BLaER1 treated with 17β-estradiol and CSF1 and Interleukin-3, amounts not matched to agents 10 nM and 100 nM (cell line): Measurements from ENCODE around the gene TRMT1.

Source experiments
- H3K27ac ChIP-seq, 11 experiments: shearing (Covaris generic); formaldehyde crosslinking; 2 replicates each; pipeline ENCODE4 v1.8.1; 2022
- H3K27me3 ChIP-seq, 11 experiments: shearing (Covaris generic); formaldehyde crosslinking; 2 replicates each; pipeline ENCODE4 v1.8.1; 2022
- H3K36me3 ChIP-seq, 11 experiments: shearing (Covaris generic); formaldehyde crosslinking; 2 replicates each; pipeline ENCODE4 v1.8.1; 2022
- H3K4me1 ChIP-seq, 10 experiments: shearing (Covaris generic); formaldehyde crosslinking; 2 replicates each; pipeline ENCODE4 v1.8.1; 2022
- H3K4me2 ChIP-seq, 11 experiments: shearing (Covaris generic); formaldehyde crosslinking; 2 replicates each; pipeline ENCODE4 v1.8.1; 2022
- H3K4me3 ChIP-seq, 10 experiments: shearing (Covaris generic); formaldehyde crosslinking; 2 replicates each; pipeline ENCODE4 v1.8.1; 2022
- H3K9ac ChIP-seq, 11 experiments: shearing (Covaris generic); formaldehyde crosslinking; 2 replicates each; pipeline ENCODE4 v1.8.1; 2022
- H3K9me3 ChIP-seq, 11 experiments: shearing (Covaris generic); formaldehyde crosslinking; replicated peaks in 1 of 11; 2 replicates each; pipeline ENCODE4 v1.8.1; 2022
- H4K20me1 ChIP-seq, 11 experiments: shearing (Covaris generic); formaldehyde crosslinking; 2 replicates each; pipeline ENCODE4 v1.8.1; 2022
- Cebpa-rat ChIP-seq, 11 experiments: shearing (Covaris generic); IDR thresholded peaks; 2 replicates each; pipeline ENCODE4 v1.8.1; 2022

Gene TRMT1

DNA sequence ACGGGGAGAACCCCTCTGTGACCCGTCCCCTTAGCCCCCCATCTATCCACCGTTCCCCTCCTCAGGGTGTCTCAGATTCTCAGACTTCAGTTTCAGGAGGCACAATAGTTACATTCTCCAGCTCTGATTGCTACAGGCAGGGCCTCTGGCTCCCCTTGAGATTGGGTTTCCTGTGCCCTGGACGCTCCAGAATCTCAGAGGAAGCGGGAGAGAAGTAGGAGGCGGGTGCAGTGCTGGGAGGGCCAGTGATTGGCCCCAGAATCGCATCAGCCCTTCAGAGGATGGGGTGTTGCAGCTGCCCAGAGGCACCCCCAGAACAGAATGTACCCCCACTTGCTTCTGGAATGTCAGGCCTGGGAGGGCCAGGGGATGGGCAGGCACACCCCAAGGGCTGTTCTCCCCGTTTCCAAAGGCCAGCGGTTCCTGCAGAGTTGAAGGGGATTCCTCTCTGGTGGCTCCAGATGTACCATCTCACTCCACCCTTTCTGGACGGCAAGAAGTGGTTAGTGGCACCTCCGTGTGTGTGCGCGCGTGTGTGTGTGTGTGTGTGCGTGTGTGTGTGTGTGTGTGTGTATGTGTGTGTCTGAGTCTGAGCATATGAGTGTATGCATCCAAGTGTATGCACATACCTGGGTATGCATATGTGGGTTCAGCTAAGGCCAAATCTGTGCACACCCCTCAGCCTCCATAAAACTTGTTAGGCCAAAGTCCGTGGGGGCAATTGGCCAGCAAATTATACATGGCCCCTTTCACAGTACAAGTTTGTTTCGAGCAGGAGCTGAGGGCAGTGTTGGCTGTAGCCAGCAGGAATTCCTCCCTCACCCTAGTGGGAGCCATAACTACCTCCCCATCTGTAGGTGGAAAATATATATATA lies 49.4 kb downstream of the TRMT1 start:
- H3K27me3 ChIP-seq = no peaks in the 10 kb centered on the region
- no peaks in the 10 kb centered on the region for H3K9me3 ChIP-seq
- peak overlapping the region in 5 of 11 experiments; percentile 22 to 57 (median 40); a peak in 8 of 22 replicates for H3K9ac ChIP-seq
- TF ChIP-seq Cebpa-rat (IDR thresholded peaks at IDR 0.05) = no peak
- H3K4me3 ChIP-seq = no peak overlapping the region
- H3K36me3 ChIP-seq = no peaks in the 10 kb centered on the region
- H3K4me1 ChIP-seq = peaks cover 33 to 100% (median 92%) of the 10 kb centered on the region in 10 experiments
- peak overlapping the region in 7 of 11 experiments; percentile 3 to 53 (median 18); a peak in 7 of 22 replicates for H3K27ac ChIP-seq
- peaks cover 0 to 81% (median 17%) of the 10 kb centered on the region in 11 experiments; a peak in 12 of 22 replicates for H4K20me1 ChIP-seq
- peak overlapping the region; percentile 40 to 84 (median 70) for H3K4me2 ChIP-seq

DNA sequence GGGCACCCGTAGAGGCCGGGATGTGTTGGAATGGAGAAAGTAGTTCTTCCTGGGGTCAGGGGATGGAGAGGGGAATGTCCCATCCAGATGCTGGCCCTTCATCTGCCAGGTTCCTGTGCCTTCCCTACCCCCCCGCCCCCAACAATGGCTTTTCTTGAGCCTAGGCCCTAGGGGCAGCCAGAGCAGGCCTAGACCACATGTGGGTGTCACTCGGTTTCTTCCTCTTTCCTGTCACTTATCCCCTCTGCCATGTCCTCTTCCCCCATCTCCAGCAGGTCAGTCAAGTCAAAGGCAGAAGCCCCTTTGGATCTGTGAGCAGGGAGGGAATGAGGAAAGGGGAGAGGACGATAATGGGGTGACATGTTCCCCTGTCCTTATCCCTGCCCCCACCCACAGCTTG lies 50.3 kb downstream of the TRMT1 start:
- Histone ChIP-seq H3K9ac (peak overlapping the region in 5 of 11 experiments; percentile 37 to 57 (median 46); a peak in 10 of 22 replicates), H4K20me1 (peaks cover 0 to 81% (median 23%) of the 10 kb centered on the region in 11 experiments; a peak in 12 of 22 replicates), H3K27ac (peak overlapping the region in 7 of 11 experiments; percentile 29 to 53 (median 46); a peak in 13 of 22 replicates), H3K36me3 (no peaks in the 10 kb centered on the region), H3K4me2 (peak overlapping the region; percentile 40 to 74 (median 70)), H3K27me3 (no peaks in the 10 kb centered on the region), H3K4me3 (no peak overlapping the region), H3K4me1 (peaks cover 38 to 99% (median 91%) of the 10 kb centered on the region in 10 experiments), H3K9me3 (no peaks in the 10 kb centered on the region)
- no peak for TF ChIP-seq Cebpa-rat (IDR thresholded peaks at IDR 0.05)

DNA sequence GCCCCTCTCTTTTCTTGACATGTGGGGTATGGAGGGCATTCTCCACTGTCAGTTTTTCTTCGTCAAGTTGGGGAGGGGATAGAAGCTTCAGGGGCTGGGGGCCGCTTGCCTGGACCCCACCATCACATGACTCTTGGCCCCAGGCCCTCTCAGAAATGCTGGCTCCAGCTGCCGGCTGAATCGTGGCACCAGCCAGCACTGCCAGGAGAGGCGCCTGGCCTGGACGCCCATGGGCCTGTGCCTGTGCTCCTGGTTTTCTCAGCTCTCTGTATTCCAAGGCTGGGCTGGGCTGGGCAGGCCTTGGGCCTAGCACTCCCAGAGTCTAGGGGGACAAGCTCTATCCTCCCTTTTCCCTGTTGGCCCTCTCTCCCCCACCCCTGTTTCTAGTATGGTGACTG lies 52.4 kb downstream of the TRMT1 start:
- TF ChIP-seq Cebpa-rat (IDR thresholded peaks at IDR 0.05) = no peak
- Histone ChIP-seq H3K4me2 (peak overlapping the region in 3 of 11 experiments; percentile 7 to 92 (median 83); a peak in 2 of 22 replicates), H3K9me3 (no peaks in the 10 kb centered on the region), H3K27ac (no peak overlapping the region), H4K20me1 (peaks cover 0 to 80% (median 22%) of the 10 kb centered on the region in 11 experiments; a peak in 13 of 22 replicates), H3K4me3 (no peak overlapping the region), H3K36me3 (no peaks in the 10 kb centered on the region), H3K27me3 (no peaks in the 10 kb centered on the region), H3K9ac (0 out of 22 replicates have a peak overlapping the region, but pooled peaks of 3 of the 11 experiments have one; percentile 2 to 24 (median 9)), H3K4me1 (peaks cover 42 to 97% (median 88%) of the 10 kb centered on the region in 10 experiments)

DNA sequence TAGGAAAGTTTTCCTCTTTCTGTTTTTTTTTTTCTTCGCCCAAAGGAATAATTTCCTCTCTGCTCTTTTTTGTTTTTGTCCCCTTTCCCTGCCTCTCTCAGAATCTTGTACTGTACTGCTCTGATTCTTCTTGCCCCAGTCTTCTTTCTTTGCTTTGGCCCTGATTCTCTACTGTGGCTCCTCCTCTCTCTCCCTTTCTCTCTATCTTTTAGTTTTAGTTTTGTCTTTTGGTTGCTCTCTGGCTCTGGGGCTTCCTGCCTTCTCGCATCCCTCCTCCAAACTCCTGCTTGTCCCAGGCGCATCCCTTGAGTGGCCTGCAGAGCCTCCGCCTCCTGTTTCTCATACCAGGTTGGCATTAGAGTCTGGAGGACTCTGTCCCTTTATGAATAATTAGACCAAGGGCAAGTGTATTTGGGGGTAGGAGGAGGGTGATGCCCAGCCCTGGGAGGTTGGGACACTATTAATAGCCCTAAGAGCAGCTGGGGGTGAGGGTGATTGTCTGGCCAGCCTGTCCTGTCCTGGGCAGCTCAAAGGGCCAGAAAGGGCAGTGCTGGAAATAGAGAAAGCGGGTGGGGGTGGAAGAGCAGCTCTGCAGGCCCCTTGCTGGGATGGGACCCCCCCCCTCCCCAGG lies 53.0 kb downstream of the TRMT1 start:
- H3K36me3 ChIP-seq = no peaks in the 10 kb centered on the region
- peaks cover 0 to 80% (median 27%) of the 10 kb centered on the region in 11 experiments; a peak in 13 of 22 replicates for H4K20me1 ChIP-seq
- TF ChIP-seq Cebpa-rat (IDR thresholded peaks at IDR 0.05) = no peak
- H3K27ac ChIP-seq = 0 out of 22 replicates have a peak overlapping the region, but pooled peaks of 1 of the 11 experiments have one; percentile 28
- H3K4me3 ChIP-seq = no peak overlapping the region
- H3K27me3 ChIP-seq = no peaks in the 10 kb centered on the region
- no peaks in the 10 kb centered on the region for H3K9me3 ChIP-seq
- H3K9ac ChIP-seq = peak overlapping the region in 6 of 11 experiments; percentile 9 to 63 (median 36); a peak in 6 of 22 replicates
- H3K4me1 ChIP-seq = peaks cover 42 to 93% (median 83%) of the 10 kb centered on the region in 10 experiments
- peak overlapping the region in 10 of 11 experiments; percentile 3 to 98 (median 88); a peak in 16 of 22 replicates for H3K4me2 ChIP-seq

DNA sequence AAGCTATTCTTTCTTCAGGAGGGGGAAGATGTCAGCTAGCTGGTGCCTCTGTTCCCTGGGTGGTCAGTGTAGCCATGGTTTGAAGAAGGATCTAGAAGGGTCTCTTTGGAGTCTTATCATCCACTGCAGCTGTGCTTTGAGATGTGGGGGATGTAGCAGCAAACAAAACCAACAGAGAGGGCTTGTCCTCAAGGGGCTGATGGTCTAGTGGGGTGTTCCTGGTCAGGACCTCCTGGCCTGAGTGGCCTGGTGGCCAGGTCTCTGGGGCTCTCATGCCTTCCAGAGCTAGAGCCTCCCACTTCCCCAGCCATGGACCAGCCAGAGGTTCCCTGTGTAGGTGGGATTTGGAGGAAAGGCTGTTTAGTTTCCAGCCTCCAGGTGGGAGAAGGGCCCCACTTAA lies 54.2 kb downstream of the TRMT1 start:
- H3K9me3 ChIP-seq = no peaks in the 10 kb centered on the region
- peak overlapping the region in 9 of 11 experiments; percentile 21 to 98 (median 92); a peak in 16 of 22 replicates for H3K4me2 ChIP-seq
- peaks cover 0 to 86% (median 30%) of the 10 kb centered on the region in 11 experiments; a peak in 13 of 22 replicates for H4K20me1 ChIP-seq
- H3K9ac ChIP-seq = peak overlapping the region in 7 of 11 experiments; percentile 9 to 70 (median 44); a peak in 6 of 22 replicates
- H3K27me3 ChIP-seq = no peaks in the 10 kb centered on the region
- TF ChIP-seq Cebpa-rat (IDR thresholded peaks at IDR 0.05) = no peak
- no peak overlapping the region for H3K27ac ChIP-seq
- H3K4me3 ChIP-seq = no peak overlapping the region
- no peaks in the 10 kb centered on the region for H3K36me3 ChIP-seq
- peaks cover 42 to 86% (median 72%) of the 10 kb centered on the region in 10 experiments for H3K4me1 ChIP-seq

DNA sequence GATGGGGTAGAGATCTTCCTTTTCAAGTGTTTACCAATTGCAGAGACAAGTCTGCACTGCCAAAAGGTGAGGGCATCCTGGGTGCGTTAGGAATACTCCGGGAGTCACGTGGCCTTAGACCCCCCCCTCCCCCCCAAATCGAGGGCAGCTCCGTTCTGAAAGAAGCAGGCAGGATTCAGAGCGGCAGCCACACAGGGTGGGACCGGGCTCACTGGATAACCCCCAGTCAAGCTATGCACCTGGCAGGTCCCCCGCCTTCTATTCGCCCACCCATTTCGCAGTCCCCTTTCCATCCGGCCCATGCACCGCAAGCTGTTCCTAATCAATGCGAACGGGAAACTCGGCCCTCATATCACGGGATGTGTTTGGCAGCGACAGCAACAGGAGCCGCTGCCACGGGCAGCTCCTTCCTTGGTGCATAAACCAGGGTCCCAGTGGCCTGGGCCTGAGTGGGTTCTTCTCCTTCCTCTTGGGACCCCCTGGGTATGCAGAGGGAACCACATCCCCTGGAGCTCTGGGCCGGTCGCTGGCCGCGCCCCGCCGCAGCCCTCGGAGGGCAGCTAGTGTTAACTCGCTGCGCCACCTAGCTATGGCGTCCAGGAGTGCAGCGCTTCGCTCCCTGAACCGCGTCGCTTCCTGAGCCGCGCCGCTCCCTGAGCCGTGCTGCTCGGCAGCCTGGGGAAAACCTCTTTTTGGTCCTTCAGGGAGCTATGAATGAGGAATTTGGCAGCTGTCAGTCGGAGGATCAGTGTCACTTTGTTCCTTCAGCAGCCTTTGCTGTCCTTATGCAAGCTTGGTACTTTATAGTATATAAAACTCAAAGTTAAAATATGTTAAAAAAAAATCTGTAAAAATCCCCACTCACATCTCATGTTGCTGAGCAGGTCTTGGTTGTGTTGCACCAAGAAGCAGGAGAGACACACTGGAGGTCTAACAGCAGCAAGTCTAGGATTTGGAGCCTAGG lies 55.3 kb downstream of the TRMT1 start:
- Histone ChIP-seq H3K9ac (peak overlapping the region; percentile 55 to 71 (median 69); a peak in 21 of 22 replicates), H3K4me1 (peaks cover 33 to 83% (median 65%) of the 10 kb centered on the region in 10 experiments), H3K4me3 (peak overlapping the region; percentile 46 to 71 (median 58)), H3K27me3 (no peaks in the 10 kb centered on the region), H3K4me2 (peak overlapping the region; percentile 83 to 99 (median 94)), H4K20me1 (peaks cover 0 to 86% (median 40%) of the 10 kb centered on the region in 11 experiments; a peak in 13 of 22 replicates), H3K9me3 (no peaks in the 10 kb centered on the region), H3K36me3 (no peaks in the 10 kb centered on the region), H3K27ac (peak overlapping the region in 9 of 11 experiments; percentile 31 to 59 (median 48); a peak in 15 of 22 replicates)
- TF ChIP-seq Cebpa-rat (IDR thresholded peaks at IDR 0.05) = no peak

DNA sequence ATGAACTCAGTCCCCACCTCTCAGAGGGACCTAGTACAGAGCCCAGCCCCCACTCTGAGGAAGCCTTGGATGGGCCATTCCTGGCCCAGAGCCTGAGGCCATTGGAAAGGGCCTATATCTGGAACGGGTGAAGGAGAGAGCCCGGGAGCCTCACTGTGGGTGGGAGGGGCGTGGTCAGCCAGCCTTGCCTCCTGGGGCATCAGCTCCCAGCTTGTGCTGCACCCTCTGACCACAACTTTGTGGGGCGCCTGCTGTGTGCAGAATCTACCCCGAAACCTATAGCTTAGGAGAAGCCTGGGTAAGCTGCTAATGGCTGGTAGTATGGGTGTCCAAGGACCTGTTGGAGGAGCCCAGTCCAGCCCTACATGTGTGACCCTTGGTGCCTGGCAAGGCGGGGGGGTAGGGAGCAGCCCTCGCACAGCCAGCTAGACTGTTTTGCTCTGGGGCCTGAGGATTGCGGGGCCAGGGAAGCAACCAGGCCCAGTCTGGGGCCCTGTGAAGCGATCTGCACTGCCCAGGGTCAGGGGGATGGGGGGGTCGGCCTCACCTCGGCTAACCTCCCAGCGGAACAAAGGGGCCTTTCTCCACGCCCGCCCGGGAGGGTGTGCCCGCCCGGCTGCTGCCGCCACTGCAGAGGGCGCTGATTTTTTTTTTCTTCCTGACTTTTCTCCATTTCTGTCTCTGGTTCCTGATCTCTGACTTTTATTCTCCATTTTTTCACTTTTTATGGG lies 56.1 kb downstream of the TRMT1 start:
- H3K4me2 ChIP-seq = peak overlapping the region; percentile 83 to 99 (median 94)
- no peaks in the 10 kb centered on the region for H3K27me3 ChIP-seq
- H4K20me1 ChIP-seq = peaks cover 0 to 92% (median 48%) of the 10 kb centered on the region in 11 experiments; a peak in 13 of 22 replicates

More for the DNA sequence above, 56.1 kb downstream of the TRMT1 start:
- H3K4me1 ChIP-seq = peaks cover 25 to 83% (median 65%) of the 10 kb centered on the region in 10 experiments
- TF ChIP-seq Cebpa-rat (IDR thresholded peaks at IDR 0.05) = no peak
- H3K9me3 ChIP-seq = no peaks in the 10 kb centered on the region
- peak overlapping the region; percentile 55 to 71 (median 69); a peak in 21 of 22 replicates for H3K9ac ChIP-seq
- H3K27ac ChIP-seq = peak overlapping the region in 9 of 11 experiments; percentile 14 to 59 (median 48); a peak in 15 of 22 replicates
- H3K4me3 ChIP-seq = peak overlapping the region; percentile 46 to 71 (median 58); a peak in 19 of 20 replicates
- no peaks in the 10 kb centered on the region for H3K36me3 ChIP-seq
